PC-9 (cell line): ENCODE results near the gene ASB16. TPM values are rescaled to one million over a fixed set of nuclear protein-coding genes. Genes with fewer than 3 reads are reported as not detected.

Experiments
- BruUV-seq: library from RNA; stranded (reverse); fragments of 400-500 nt; replicated peaks from 2 replicates; lab custom pipeline; 2021; lab: Mats Ljungman, UMichigan
- CTCF ChIA-PET: fragments of 300-600 bp; sonication (Branson Sonifier 250); formaldehyde crosslinking; loops from one replicate; lab custom pipeline; 2022; ENCODE audit warnings: antibody characterized with exemption; lab: Charles Lee
- POLR2A ChIA-PET: fragments of 300-600 bp; sonication (Branson Sonifier 250); formaldehyde crosslinking; loops from one replicate; lab custom pipeline; 2022; ENCODE audit warnings: antibody characterized with exemption; ENCODE audit not compliant: unreplicated experiment; lab: Charles Lee
- DNase-seq, 2 experiments: peaks; one replicate each; pipeline versions ENCODE4 v3.0.0 to v3.0.0-alpha.2; 2015 to 2022; ENCODE audit warnings: mixed read lengths in 1 of 2
- H2AFZ ChIP-seq: fragments of 200-600 bp; sonication (generic); 2 replicates; pipeline ENCODE4 v1.8.1; 2017; ENCODE audit warnings: antibody characterized with exemption
- H3F3A ChIP-seq: fragments of 200-600 bp; sonication (generic); 2 replicates; pipeline ENCODE4 v1.8.1; 2017; ENCODE audit warnings: antibody characterized with exemption, mild to moderate bottlenecking, low read depth; ENCODE audit not compliant: insufficient read depth
- H3K27ac ChIP-seq: fragments of 200-600 bp; sonication (generic); 2 replicates; pipeline ENCODE4 v1.6.1; 2016; ENCODE audit warnings: mixed run types
- H3K27me3 ChIP-seq: fragments of 200-600 bp; sonication (generic); 2 replicates; pipeline ENCODE4 v1.6.1; 2016; ENCODE audit warnings: low read depth, mixed run types; ENCODE audit not compliant: insufficient read depth
- H3K36me3 ChIP-seq: fragments of 200-600 bp; sonication (generic); 2 replicates; pipeline ENCODE4 v1.6.1; 2016; ENCODE audit warnings: low read depth, mixed run types
- H3K4me1 ChIP-seq: fragments of 200-600 bp; sonication (generic); replicated peaks from 2 replicates; pipeline ENCODE4 v1.6.1; 2016; ENCODE audit warnings: mixed run types; ENCODE audit not compliant: insufficient read depth
- H3K4me2 ChIP-seq: fragments of 200-600 bp; sonication (generic); 2 replicates; pipeline ENCODE4 v1.6.1; 2017; ENCODE audit warnings: mixed run types
- H3K4me3 ChIP-seq: fragments of 200-600 bp; sonication (generic); 2 replicates; pipeline ENCODE4 v1.6.1; 2016; ENCODE audit warnings: mixed run types
- H3K79me2 ChIP-seq: fragments of 200-600 bp; sonication (generic); 2 replicates; pipeline ENCODE4 v1.6.1; 2017; ENCODE audit warnings: low read depth, mixed run types
- H3K9me2 ChIP-seq: fragments of 200-600 bp; sonication (generic); 2 replicates; pipeline ENCODE4 v1.8.1; 2017; ENCODE audit warnings: mild to moderate bottlenecking; ENCODE audit not compliant: insufficient read depth
- H3K9me3 ChIP-seq: fragments of 200-600 bp; sonication (generic); 2 replicates; pipeline ENCODE4 v1.8.1; 2016; ENCODE audit warnings: low read depth; ENCODE audit not compliant: insufficient read depth
- H4K20me1 ChIP-seq: fragments of 200-600 bp; sonication (generic); 2 replicates; pipeline ENCODE4 v1.8.1; 2017; ENCODE audit not compliant: insufficient read depth
- EZH2 ChIP-seq: fragments of 200-600 bp; sonication (generic); IDR thresholded peaks from 2 replicates; pipeline ENCODE4 v1.8.0; 2017; ENCODE audit warnings: antibody characterized with exemption, low read depth
- intact Hi-C: fragments of 100-400 bp; cut with micrococcal nuclease; formaldehyde crosslinking; loops from one replicate; pipeline ENCODE4 v1.10.0; 2022; ENCODE audit not compliant: unreplicated experiment
- total RNA-seq: library from RNA; stranded (reverse); gene quantifications from 2 replicates; pipeline ENCODE4 v1.2.3, GENCODE V29; 2021
- TF ChIP-seq, protein P1 (sequence below): fragments of 200-600 bp; sonication (generic); conservative IDR thresholded peaks from 2 replicates; pipeline ENCODE4 v1.6.1; 2017; ENCODE audit warnings: mixed run types, antibody characterized with exemption, mild to moderate bottlenecking, moderate library complexity

Gene ASB16
- total RNA-seq, 1 experiment from 2014 or later = not detected

DNA sequence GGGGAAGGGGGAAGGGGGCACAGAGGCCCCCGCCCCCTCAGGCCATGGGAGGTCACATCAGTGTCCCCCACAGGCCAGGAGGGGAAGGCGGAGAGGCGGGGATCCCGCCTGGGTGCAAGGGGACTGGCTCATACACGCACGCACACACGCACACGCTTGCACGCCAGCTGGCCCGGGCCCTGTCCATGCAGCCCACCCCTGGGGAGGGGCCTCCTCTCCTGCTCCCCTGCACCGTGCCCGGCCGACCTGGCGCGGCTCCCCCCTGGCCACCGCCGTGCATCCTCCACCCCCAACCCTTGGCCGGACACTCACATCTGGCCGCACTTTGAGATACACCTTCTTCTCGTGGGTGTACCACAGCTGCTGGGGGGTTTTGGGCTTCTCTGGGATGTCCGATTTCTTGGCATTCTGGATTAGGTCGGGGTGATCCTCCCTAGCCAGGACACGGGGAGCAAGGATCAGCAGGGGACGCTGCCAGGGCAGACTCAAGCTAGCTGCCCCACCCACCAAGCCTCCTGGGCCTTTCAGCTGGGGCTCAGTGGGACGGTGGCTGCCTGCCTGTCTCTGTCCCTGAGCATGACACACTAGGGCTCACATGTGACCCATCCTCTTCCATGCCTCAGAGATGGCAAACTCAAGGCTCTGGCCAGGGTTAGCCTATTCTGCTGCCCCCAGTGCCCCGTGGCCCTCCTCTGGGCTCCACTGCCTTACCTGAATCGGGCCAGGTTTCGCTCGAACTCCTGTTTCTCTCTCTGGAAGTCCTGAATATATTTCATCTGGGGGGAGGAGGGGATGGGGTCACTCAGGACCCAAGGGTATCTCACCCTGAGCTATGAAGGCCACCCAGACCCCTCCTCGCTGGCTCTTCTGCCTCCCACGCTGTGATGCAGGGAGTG, 42.3 kb downstream of the ASB16 start:
- no peaks in the 10 kb centered on the region for H3K9me3 ChIP-seq
- peaks cover 39% of the 10 kb centered on the region for H3F3A ChIP-seq
- DNase-seq = no peak
- intact Hi-C loops = no loop called here
- no peak overlapping the region for H3K27ac ChIP-seq
- H3K4me2 ChIP-seq = no peak overlapping the region
- no peak overlapping the region for H2AFZ ChIP-seq
- no TSS peak for BruUV-seq
- peaks cover 31% of the 10 kb centered on the region for H3K4me1 ChIP-seq
- no peaks in the 10 kb centered on the region for H3K9me2 ChIP-seq
- TF ChIP-seq, protein P1, sequence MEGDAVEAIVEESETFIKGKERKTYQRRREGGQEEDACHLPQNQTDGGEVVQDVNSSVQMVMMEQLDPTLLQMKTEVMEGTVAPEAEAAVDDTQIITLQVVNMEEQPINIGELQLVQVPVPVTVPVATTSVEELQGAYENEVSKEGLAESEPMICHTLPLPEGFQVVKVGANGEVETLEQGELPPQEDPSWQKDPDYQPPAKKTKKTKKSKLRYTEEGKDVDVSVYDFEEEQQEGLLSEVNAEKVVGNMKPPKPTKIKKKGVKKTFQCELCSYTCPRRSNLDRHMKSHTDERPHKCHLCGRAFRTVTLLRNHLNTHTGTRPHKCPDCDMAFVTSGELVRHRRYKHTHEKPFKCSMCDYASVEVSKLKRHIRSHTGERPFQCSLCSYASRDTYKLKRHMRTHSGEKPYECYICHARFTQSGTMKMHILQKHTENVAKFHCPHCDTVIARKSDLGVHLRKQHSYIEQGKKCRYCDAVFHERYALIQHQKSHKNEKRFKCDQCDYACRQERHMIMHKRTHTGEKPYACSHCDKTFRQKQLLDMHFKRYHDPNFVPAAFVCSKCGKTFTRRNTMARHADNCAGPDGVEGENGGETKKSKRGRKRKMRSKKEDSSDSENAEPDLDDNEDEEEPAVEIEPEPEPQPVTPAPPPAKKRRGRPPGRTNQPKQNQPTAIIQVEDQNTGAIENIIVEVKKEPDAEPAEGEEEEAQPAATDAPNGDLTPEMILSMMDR = no peak
- no peak for TF ChIP-seq EZH2
- CTCF ChIA-PET = no interaction called here
- peaks cover 42% of the 10 kb centered on the region for H3K36me3 ChIP-seq
- H3K4me3 ChIP-seq = no peak overlapping the region
- POLR2A ChIA-PET = no interaction called here
- no peaks in the 10 kb centered on the region for H3K27me3 ChIP-seq
- H4K20me1 ChIP-seq = no peaks in the 10 kb centered on the region
- H3K79me2 ChIP-seq = peaks cover 18% of the 10 kb centered on the region

GRCh38 chr17:44213403-44214229, 43.1 kb downstream of the ASB16 start:
- H3K27ac ChIP-seq = no peak overlapping the region
- no peaks in the 10 kb centered on the region for H3K9me2 ChIP-seq
- DNase-seq = no peak
- TF ChIP-seq, protein P1 = no peak
- TF ChIP-seq EZH2 = no peak
- no peaks in the 10 kb centered on the region for H3K27me3 ChIP-seq
- no peak overlapping the region for H3K4me2 ChIP-seq
- H3F3A ChIP-seq = peaks cover 34% of the 10 kb centered on the region
- peaks cover 26% of the 10 kb centered on the region for H3K4me1 ChIP-seq
- ChIA-PET POLR2A (interaction anchor here (0.6 kb wide), 1 partner anchor 28 kb away, joined by 3 read pairs; no protein-coding TSS in a partner anchor), CTCF (no interaction called here)
- H4K20me1 ChIP-seq = no peaks in the 10 kb centered on the region
- H3K79me2 ChIP-seq = peaks cover 24% of the 10 kb centered on the region
- H3K4me3 ChIP-seq = no peak overlapping the region
- H3K36me3 ChIP-seq = peaks cover 42% of the 10 kb centered on the region
- no peak overlapping the region for H2AFZ ChIP-seq
- intact Hi-C loops = no loop called here
- no peaks in the 10 kb centered on the region for H3K9me3 ChIP-seq
- no TSS peak for BruUV-seq

DNA sequence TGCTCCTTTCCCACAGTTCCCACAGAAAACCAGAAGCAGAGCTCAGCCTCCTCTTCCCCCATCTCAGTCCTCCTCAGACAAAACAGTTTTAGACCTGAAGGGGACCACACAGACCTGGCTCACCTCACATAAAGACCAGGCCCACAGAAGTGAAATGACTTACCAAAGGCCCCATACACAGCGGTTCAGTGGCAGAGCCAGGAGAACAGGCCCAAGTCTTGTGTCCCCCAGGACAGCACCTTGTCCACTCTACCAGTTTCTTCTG, 43.7 kb downstream of the ASB16 start:
- ChIA-PET POLR2A (interaction anchor here (0.6 kb wide), 1 partner anchor 28 kb away, joined by 3 read pairs; no protein-coding TSS in a partner anchor), CTCF (no interaction called here)
- Histone ChIP-seq H3K36me3 (peaks cover 41% of the 10 kb centered on the region), H3K4me1 (peaks cover 20% of the 10 kb centered on the region), H3K79me2 (peaks cover 24% of the 10 kb centered on the region), H3K4me3 (no peak overlapping the region), H3F3A (peaks cover 28% of the 10 kb centered on the region), H2AFZ (no peak overlapping the region), H3K27me3 (no peaks in the 10 kb centered on the region), H3K4me2 (no peak overlapping the region), H3K9me2 (no peaks in the 10 kb centered on the region), H4K20me1 (no peaks in the 10 kb centered on the region), H3K9me3 (no peaks in the 10 kb centered on the region), H3K27ac (no peak overlapping the region)
- TF ChIP-seq EZH2 = no peak
- TF ChIP-seq, protein P1 = no peak
- intact Hi-C loops = no loop called here
- no TSS peak for BruUV-seq
- no peak for DNase-seq
